CD4-positive, alpha-beta T cell treated with Interferon gamma for 1 hour (primary cell): ENCODE data around the gene PDE6C.

ENCODE experiments used
- DNase-seq: peaks from one replicate; pipeline ENCODE4 v3.0.0-alpha.2; 2020

PDE6C gene

GRCh38 chr10:93612311-93612710 is at the start of gene PDE6C:
Gene PDE6C, plus strand, starts transcription at chr10:93612537. Its CDS starts 189 bp downstream, at chr10:93612726.
- no peak for DNase-seq

DNA sequence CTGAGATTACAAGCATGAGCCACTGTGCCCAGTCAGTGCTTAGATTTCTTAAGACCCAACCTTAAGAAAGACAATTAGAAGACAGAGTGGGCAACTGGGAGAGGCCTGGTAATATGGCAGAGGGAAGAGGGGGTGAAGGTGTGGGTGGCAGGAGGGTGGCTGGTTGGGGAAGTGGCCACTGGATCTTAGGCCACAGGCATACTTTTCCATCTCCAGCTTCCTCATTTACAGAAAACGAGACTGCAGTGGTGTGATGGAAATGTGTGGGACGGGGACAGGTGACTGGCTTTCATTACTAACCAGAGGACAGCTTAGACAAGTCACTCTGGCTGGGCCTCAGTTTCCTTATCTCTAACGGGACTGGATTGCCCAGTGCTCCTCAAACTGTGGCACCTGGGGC is 46.9 kb upstream of the PDE6C start:
- no peak for DNase-seq

DNA sequence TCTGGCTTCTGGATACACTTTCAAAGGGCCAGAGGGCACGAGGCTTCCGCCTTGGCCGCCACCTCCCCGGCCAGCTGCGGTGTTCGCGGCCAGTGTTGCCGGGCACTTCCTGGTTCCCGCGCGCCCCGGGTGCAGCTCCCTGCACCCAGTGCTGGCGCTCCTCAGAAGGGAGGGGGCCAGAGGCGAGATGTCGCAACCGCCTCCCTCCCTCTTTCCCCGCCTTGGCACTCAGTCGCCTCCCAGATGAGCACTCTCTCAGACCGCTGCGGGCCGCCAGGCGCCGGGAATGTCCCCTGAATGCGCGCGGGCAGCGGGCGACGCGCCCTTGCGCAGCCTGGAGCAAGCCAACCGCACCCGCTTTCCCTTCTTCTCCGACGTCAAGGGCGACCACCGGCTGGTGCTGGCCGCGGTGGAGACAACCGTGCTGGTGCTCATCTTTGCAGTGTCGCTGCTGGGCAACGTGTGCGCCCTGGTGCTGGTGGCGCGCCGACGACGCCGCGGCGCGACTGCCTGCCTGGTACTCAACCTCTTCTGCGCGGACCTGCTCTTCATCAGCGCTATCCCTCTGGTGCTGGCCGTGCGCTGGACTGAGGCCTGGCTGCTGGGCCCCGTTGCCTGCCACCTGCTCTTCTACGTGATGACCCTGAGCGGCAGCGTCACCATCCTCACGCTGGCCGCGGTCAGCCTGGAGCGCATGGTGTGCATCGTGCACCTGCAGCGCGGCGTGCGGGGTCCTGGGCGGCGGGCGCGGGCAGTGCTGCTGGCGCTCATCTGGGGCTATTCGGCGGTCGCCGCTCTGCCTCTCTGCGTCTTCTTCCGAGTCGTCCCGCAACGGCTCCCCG is 45.7 kb upstream of the PDE6C start, which contains the start of gene FFAR4:
FFAR4 (plus strand) TSS at position 231 of the 842 bp plus-strand sequence; CDS start at position 287, 56 bp downstream.
- peak; percentile 2 for DNase-seq

DNA sequence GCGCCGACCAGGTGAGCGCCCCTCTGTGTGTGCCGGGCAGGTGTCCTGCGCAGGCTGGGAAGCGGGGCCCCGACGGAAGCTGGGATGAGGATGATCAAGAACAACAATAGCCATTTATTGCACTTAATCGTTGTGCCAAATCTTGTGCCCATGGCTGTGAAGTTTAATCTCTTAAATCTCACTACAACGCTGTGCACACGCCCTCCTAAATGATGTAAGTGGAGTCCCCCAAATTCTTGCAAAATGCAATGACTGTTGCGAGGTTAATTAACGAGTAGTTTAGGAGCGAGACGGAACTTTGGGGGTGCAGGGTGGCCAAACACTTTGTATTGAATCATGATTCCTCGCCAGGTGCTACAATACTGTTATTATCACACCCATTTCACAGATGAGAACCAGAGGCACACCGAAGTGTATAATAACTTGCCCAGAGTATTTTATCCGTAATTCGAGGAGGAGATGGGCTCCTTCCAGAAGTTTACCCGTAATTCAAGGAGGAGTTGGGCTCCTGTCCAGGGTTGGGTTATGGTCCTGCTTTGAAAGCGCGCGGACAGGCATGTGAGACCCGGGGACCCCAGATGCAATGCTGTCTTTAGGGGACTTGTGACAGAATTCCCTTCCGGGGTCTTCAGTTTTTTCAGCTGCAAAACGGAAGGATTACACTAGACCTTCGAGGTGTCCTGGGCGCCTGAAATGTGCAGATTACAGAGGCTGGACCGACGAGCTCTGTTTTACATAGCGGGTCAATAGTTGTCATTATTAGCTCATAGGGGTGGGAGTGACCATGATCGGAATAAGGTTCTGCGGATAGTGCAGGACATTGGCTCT is 44.8 kb upstream of the PDE6C start:
- no peak for DNase-seq

DNA sequence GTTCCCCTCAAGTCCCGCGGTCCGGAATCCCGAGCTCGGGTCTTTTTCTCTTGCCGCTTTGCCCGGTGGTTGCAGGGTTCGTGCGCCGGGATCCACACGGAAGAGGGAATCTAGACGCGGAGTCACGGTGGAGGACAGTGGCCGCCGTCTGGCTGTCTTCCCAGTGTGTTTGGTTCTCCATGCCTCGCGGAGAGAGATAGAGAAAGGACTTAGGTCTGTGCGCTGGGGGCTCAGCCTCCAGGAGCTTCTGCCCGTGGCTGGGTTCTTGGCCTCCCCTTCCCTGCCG is 44.3 kb upstream of the PDE6C start:
- no peak for DNase-seq

- DNase-seq = no peak
Measured at GRCh38 chr10:93570383-93570782, 42.0 kb upstream of the PDE6C start.

DNA sequence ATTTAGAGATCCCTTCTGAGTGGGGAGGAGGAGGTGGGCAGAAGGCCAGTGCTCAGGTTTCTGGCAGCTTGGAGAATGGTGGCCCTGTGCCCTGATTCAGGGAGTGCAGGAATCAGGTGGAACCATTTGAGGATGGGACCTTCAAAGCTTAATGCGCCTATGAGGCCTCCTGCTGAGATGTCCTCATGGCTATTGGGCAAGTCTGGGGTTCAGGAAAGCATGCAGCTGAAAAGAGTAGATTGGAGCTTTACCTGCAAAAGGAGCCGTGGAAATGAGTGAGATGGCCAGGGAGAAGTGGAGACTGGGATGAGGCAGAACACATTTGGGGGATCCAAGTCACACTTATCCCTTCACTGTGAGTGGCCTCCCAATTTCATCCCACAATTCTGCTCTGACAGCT is 39.7 kb upstream of the PDE6C start:
- no peak for DNase-seq

- no peak for DNase-seq
Measured at GRCh38 chr10:93573051-93573909, 39.1 kb upstream of the PDE6C start.

DNA sequence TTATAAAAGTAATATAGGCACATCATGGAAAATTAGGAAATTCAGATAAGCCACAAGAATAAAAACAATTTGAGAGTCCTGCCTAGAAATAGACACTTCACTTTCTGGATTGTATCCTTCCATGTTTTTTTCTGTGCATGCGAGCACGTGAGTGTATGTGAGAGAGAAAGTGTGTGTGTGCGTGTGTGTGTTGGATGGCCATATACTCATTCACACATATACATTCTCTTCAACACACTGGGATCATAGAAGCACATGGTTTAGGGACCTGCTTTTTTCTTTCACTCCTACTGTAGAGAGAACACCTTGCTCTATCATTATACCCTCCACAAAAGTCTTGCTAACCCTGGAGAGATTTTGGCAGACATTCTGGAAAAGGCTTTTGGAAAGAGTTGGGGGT is 38.4 kb upstream of the PDE6C start:
- no peak for DNase-seq

DNA sequence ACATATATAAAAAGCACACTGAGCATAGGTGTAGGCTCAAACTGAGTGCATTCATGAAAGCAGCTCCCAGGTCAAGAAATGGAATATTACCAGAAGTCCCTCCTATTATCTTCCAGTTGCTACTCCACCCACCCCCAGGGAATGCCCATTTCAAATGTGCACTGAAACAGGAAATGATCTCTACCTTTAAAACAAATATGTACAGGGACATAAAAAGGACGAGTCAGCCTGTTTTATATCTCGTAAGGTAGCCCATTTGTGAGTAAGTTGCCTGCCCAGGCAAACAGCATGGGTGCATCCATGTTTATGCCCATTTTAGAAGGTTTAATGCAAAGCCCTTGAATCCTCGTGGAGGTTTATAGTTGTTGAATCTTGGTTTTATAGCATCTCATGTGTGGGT is 35.4 kb upstream of the PDE6C start:
- DNase-seq = no peak

DNA sequence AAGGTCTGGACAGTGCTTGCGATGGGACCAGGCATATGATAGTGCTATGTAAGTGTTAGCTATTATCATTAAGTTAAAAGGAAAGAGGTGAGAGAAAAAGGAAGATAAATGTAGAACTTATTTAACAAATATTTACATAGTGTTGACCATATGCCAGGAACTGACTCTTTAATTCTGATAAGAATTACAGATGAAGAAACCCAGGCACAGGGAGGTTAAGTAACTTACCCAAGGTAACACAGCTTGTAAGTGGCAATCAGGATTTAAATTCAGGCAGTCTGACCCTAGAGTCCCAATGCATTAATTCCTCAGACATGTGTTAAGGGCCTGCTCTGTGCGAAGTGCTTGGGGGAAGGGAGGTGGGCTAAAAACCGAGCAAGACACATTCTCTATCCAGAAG is 34.8 kb upstream of the PDE6C start:
- no peak for DNase-seq

- DNase-seq = no peak
Measured at GRCh38 chr10:93579089-93579488, 33.2 kb upstream of the PDE6C start.

DNA sequence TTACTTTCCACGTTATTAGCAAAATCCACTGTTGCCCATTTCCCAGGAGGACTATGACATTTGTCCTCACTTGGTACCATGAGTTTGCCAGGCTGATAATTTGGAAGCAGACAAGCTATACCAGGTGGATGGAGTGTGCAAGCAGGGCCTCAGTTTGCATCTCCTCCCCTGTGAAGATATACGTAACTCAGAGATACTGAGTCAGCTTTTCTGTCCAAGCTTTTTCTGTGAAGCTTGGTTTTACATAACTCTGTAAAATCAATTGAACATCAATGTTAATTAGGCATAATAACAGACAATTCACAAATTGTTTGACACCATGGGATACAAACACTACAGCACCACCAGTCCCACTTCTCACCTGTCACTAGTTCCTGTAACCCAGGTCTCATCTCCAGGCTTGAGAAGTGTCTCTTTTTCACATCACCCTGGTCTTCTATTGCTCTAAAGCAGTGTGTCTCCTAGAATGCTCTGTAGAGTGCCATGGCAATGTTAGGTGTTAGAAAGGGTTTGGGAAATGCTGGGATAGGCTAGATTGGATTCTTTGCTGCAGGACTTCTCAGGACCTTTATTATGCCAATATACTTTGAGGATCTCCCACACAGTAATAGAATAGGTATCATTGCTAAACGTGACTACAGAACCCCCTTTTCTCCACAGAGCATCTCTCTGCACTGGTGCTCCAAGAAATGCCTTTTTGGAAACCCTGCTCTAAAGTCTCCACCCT is 32.2 kb upstream of the PDE6C start:
- no peak for DNase-seq

- DNase-seq = no peak
Measured at GRCh38 chr10:93580828-93581227, 31.5 kb upstream of the PDE6C start.

GRCh38 chr10:93584445-93584844 is 27.9 kb upstream of the PDE6C start:
- no peak for DNase-seq

DNA sequence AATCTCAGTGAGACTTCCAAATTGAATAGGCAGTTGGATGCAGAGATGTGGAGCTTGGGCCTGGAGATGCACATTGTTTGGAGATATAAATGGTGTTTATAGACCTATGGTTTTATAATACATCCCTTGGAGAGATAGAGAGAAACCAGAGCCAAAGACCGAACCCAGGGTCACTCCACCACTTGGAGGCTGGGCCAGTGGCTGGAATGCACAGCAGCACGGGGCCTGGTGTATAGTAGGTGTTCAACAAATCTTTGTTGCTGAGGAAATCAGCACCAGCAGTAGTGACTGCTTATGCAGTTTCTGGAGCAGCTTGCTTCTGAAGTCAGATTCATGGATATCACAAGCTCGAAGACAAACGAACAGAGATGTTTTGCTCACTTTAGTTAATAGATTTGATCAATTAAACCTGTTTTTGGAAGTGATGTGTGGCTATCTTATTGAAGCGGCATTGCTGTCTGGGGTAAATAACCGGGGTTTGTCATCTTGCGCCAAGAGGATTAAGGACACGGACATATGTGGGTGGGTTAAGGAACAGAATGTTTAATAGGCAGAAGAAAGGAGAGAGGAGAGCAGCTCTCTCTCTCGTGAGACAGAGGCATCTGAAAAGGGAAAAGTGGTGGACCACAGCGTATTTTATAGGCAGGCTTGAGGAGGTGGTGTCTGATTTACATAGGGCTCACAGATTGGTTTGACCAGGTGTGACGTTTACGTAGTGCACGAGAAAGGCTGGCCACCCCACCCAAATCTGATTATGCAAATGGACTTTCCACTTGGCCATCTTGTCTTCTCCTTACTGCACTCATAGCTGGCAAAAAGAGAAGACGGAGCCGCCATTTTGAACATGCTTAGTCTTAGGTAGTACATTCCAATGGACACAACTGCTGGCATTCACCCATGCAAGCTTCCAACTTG is 22.4 kb upstream of the PDE6C start:
- DNase-seq = no peak

DNA sequence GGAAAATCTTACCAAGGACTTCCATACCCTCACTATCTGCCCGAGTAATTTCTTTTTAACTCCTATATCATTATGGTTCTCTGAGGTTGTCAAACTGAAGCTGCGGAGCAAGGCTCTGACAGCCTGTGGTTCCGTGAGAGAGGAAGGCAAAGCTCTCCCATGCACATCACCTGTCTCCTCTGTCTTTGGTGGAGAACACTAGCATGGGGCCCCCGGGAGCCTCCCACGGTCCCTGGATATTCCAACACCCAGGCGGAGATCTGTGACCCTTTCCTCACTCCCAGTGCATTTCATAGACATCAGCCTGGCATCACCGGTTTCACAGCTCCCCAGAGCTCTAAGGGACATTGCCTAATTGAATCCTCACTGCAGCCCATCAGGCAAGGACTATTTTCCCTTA is 21.7 kb upstream of the PDE6C start:
- no peak for DNase-seq

GRCh38 chr10:93591065-93591808 is 21.1 kb upstream of the PDE6C start:
- no peak for DNase-seq

GRCh38 chr10:93593254-93593653 is 19.1 kb upstream of the PDE6C start:
- DNase-seq = no peak

DNA sequence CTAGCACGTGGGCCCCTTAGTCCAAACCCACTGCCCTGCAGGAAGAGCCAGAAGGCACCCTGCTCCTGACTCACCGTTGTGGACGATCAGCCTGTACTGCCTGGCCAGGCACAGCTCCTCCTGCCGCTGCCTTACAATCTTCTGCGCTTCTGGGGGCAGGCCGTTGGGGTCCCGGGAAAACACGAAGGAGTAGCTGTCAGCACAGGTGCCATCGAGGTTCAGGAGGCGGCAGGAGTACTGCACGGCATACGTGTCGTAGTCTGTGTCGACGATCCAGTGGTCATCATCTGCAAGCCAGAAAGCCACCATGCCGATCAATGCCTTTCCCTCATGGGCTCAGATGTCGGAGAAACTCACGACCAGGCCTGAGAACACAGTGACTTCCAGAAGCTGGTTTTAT is 18.6 kb upstream of the PDE6C start:
- DNase-seq = no peak

- DNase-seq = no peak
Measured at GRCh38 chr10:93594518-93594917, 17.8 kb upstream of the PDE6C start.
